HEK293 (cell line): ENCODE measurements around the gene RIPOR1.

Experiments used
- CTCF ChIA-PET: fragments of 350-600 bp; formaldehyde crosslinking; extraction: SDS; loops from one replicate; lab custom pipeline; 2021; ENCODE audit warnings: antibody characterized with exemption; lab: Yijun Ruan, JAX
- POLR2A ChIA-PET: fragments of 300-600 bp; formaldehyde crosslinking; extraction: SDS; loops from one replicate; lab custom pipeline; 2020; ENCODE audit warnings: antibody characterized with exemption, inconsistent platforms; lab: Yijun Ruan, JAX
- H3K27ac ChIP-seq: fragments of 200-500 bp; sonication (Bioruptor generic); 2 replicates; pipeline ENCODE4 v1.5.1; 2014; ENCODE audit warnings: low read depth, low read length, control low read depth, inconsistent platforms; ENCODE audit errors: extremely low read depth
- H3K36me3 ChIP-seq, 2 experiments: fragments of 200-500 bp in 1 of 2; sonication (Bioruptor generic) in 1 of 2; 1 replicate in 1 of 2; 2 replicates in 1 of 2; pipeline ENCODE4 v1.5.1; 2014 to 2017; ENCODE audit warnings: inconsistent platforms in 2 of 2, low read length in 2 of 2; ENCODE audit not compliant: control insufficient read depth in 2 of 2, insufficient read depth in 1 of 2
- H3K4me1 ChIP-seq: fragments of 200-500 bp; sonication (Bioruptor generic); 2 replicates; pipeline ENCODE4 v1.5.1; 2014; ENCODE audit warnings: mild to moderate bottlenecking, low read length, inconsistent platforms; ENCODE audit not compliant: control insufficient read depth, insufficient read depth
- H3K4me3 ChIP-seq: 2 replicates; pipeline ENCODE4 v1.5.1; 2011; ENCODE audit warnings: low read depth, mild to moderate bottlenecking, control low read depth, low read length, moderate library complexity
- H3K9me3 ChIP-seq: fragments of 200-500 bp; sonication (Bioruptor generic); 2 replicates; pipeline ENCODE4 v1.5.1; 2014; ENCODE audit warnings: low read depth, low read length, inconsistent platforms; ENCODE audit not compliant: control insufficient read depth, insufficient read depth
- BCL11A ChIP-seq: fragments of 450-650 bp; formaldehyde crosslinking; IDR thresholded peaks from 2 replicates; pipeline ENCODE4 v1.5.1; 2016; ENCODE audit warnings: low read depth, missing biosample characterization, missing genetic modification characterization
- GFI1B ChIP-seq: fragments of 450-650 bp; formaldehyde crosslinking; IDR thresholded peaks from 2 replicates; pipeline ENCODE4 v1.5.1; 2016; ENCODE audit warnings: missing biosample characterization, missing genetic modification characterization
- KLF16 ChIP-seq: fragments of 450-650 bp; formaldehyde crosslinking; IDR thresholded peaks from 2 replicates; pipeline ENCODE4 v1.5.1; 2017; ENCODE audit warnings: missing biosample characterization, missing genetic modification characterization
- PBX3 ChIP-seq: sonication (generic); formaldehyde crosslinking; IDR thresholded peaks from 2 replicates; pipeline ENCODE4 v1.8.1; 2022; ENCODE audit warnings: mild to moderate bottlenecking, moderate library complexity, missing genetic modification reagents
- REST ChIP-seq: fragments of 450-650 bp; formaldehyde crosslinking; IDR thresholded peaks from 2 replicates; pipeline ENCODE4 v1.5.1; 2016; ENCODE audit warnings: missing biosample characterization, missing genetic modification characterization
- YY1 ChIP-seq: fragments of 450-650 bp; formaldehyde crosslinking; IDR thresholded peaks from 2 replicates; pipeline ENCODE4 v1.5.1; 2018; ENCODE audit warnings: missing biosample characterization, missing genetic modification characterization
- ZNF10 ChIP-seq: fragments of 450-650 bp; formaldehyde crosslinking; IDR thresholded peaks from 2 replicates; pipeline ENCODE4 v1.5.1; 2017; ENCODE audit warnings: missing biosample characterization, missing genetic modification characterization
- ZNF2 ChIP-seq: fragments of 450-650 bp; formaldehyde crosslinking; IDR thresholded peaks from 2 replicates; pipeline ENCODE4 v1.5.1; 2016; ENCODE audit warnings: missing biosample characterization, missing genetic modification characterization
- ZNF350 ChIP-seq: fragments of 450-650 bp; formaldehyde crosslinking; IDR thresholded peaks from 2 replicates; pipeline ENCODE4 v1.5.0; 2017; ENCODE audit warnings: missing biosample characterization, mild to moderate bottlenecking, missing genetic modification characterization
- ZNF362 ChIP-seq: fragments of 450-650 bp; formaldehyde crosslinking; IDR thresholded peaks from 2 replicates; pipeline ENCODE4 v1.5.1; 2016; ENCODE audit warnings: missing biosample characterization, missing genetic modification characterization
- ZNF610 ChIP-seq: fragments of 450-650 bp; formaldehyde crosslinking; IDR thresholded peaks from 2 replicates; pipeline ENCODE4 v1.5.1; 2016; ENCODE audit warnings: missing biosample characterization, missing genetic modification characterization, borderline replicate concordance
- ZNF837 ChIP-seq: fragments of 450-650 bp; formaldehyde crosslinking; IDR thresholded peaks from 2 replicates; pipeline ENCODE4 v1.5.1; 2016; ENCODE audit warnings: missing biosample characterization, missing genetic modification characterization
- TF ChIP-seq, protein P1 (sequence below): fragments of 450-650 bp; IDR thresholded peaks from 2 replicates; pipeline ENCODE4 v1.5.1; 2018; ENCODE audit warnings: missing biosample characterization, mild to moderate bottlenecking, missing genetic modification characterization

RIPOR1 gene

DNA sequence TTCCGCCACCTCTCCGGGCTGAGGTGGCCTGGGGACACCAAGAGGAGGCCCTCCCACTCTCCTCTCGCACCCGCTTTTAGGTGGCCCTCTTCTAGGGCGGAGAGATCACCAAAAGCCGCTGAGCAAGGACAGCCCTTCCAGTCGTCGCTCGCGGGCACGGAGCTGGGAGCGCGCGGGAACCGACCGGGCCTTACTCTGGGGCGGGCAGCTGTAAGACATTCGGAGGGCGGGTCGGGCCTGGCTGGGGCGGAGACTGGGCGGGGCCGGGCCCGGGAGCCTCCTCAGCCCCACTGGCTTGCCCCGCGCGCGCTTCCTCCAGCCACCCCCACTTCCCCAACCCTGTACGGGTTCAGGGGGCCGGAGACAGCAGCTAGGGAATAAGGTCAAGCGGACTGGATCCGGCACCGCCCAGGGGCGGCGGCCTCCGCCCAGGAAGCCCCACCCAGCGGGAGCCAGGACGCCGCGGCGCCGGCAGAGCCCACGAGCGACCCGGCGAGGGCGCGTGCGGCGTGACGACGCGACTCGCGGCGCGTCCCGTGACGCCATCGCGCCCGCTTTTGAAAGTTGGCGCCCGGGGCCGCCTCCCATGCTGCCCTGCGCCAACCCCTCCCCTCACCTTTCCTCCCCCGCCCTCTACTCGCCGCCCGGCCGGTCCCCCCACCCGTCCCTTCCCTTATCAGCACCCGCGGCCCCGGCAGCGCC lies 33.3 kb downstream of the RIPOR1 start (continued):
- TF ChIP-seq REST (tag by site-specific recombination) (no peak), BCL11A (tag by site-specific recombination) (0 out of 2 replicates have a peak, but pooled peaks have one; percentile 42), ZNF610 (tag by site-specific recombination) (no peak), ZNF350 (tag by site-specific recombination) (no peak), GFI1B (tag by site-specific recombination) (no peak), KLF16 (tag by site-specific recombination) (no peak; the same call in 1 of the 2 replicates), ZNF362 (no peak), ZNF837 (tag by site-specific recombination) (no peak), ZNF10 (no peak), PBX3 (no peak; the same call in 1 of the 2 replicates)

- Histone ChIP-seq H3K4me1 (peaks cover 9% of the 10 kb centered on the region; the same call in 1 of the 2 replicates), H3K4me3 (peak within 1 kb of the TSS; percentile 98), H3K36me3 (no peaks in the 10 kb centered on the region), H3K9me3 (no peaks in the 10 kb centered on the region), H3K27ac (peak within 1 kb of the TSS; percentile 100)
- TF ChIP-seq, protein P1, sequence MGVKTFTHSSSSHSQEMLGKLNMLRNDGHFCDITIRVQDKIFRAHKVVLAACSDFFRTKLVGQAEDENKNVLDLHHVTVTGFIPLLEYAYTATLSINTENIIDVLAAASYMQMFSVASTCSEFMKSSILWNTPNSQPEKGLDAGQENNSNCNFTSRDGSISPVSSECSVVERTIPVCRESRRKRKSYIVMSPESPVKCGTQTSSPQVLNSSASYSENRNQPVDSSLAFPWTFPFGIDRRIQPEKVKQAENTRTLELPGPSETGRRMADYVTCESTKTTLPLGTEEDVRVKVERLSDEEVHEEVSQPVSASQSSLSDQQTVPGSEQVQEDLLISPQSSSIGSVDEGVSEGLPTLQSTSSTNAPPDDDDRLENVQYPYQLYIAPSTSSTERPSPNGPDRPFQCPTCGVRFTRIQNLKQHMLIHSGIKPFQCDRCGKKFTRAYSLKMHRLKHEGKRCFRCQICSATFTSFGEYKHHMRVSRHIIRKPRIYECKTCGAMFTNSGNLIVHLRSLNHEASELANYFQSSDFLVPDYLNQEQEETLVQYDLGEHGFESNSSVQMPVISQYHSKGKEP (tag by site-specific recombination): 0 out of 2 replicates have a peak, but pooled peaks have one; percentile 6
- TF ChIP-seq YY1 (tag by site-specific recombination) (0 out of 2 replicates have a peak, but pooled peaks have one; percentile 27), ZNF2 (tag by site-specific recombination) (no peak)
- ChIA-PET POLR2A (interaction anchor here (0.8 to 2.7 kb wide), 21 partner anchors 10 to 373 kb away, joined by 3 to 31 read pairs (median 6); partner anchors contain the start of genes ACD, ATP6V0D1, CARMIL2 and GFOD2), CTCF (interaction anchor here (0.6 to 3.0 kb wide), 13 partner anchors 11 to 1996 kb away, joined by 3 to 21 read pairs (median 4); partner anchors contain the start of gene CARMIL2)
Measured at GRCh38 chr16:67562526-67562917, 33.9 kb downstream of the RIPOR1 start, which contains the start of gene CTCF. CTCF (plus strand) TSS chr16:67562526; CDS start chr16:67610833, 48,307 bp downstream.
